Neural progenitor cell (in vitro differentiated cells): ENCODE measurements around the gene CDC25C. TPM values are rescaled to one million over a fixed set of nuclear protein-coding genes. Genes with fewer than 3 reads are reported as not detected.
A peak's percentile ranks its signal among the peaks of the same experiment; 100 is the strongest.

Experiments used
- DNase-seq: peaks from one replicate; pipeline ENCODE4 v3.0.0-alpha.2; 2016; ENCODE audit warnings: low spot score
- H2AFZ ChIP-seq: fragments of 200-600 bp; sonication (generic); replicated peaks from 2 replicates; pipeline ENCODE4 v1.6.1; 2016; ENCODE audit warnings: antibody characterized with exemption
- H3F3A ChIP-seq: fragments of 200-600 bp; sonication (generic); 2 replicates; pipeline ENCODE4 v1.6.1; 2016; ENCODE audit warnings: antibody characterized with exemption, low read depth
- H3K27ac ChIP-seq: fragments of 200-600 bp; sonication (generic); 2 replicates; pipeline ENCODE4 v1.5.1; 2016; ENCODE audit warnings: mild to moderate bottlenecking
- H3K27me3 ChIP-seq: fragments of 200-600 bp; sonication (generic); 2 replicates; pipeline ENCODE4 v1.6.1; 2016; ENCODE audit warnings: mild to moderate bottlenecking, moderate library complexity
- H3K36me3 ChIP-seq: fragments of 200-600 bp; sonication (generic); 2 replicates; pipeline ENCODE4 v1.5.1; 2016
- H3K4me1 ChIP-seq: fragments of 200-600 bp; sonication (generic); 2 replicates; pipeline ENCODE4 v1.6.1; 2016; ENCODE audit warnings: mixed run types
- H3K4me2 ChIP-seq: fragments of 200-600 bp; sonication (generic); 2 replicates; pipeline ENCODE4 v1.6.1; 2016
- H3K4me3 ChIP-seq: fragments of 200-600 bp; sonication (generic); 2 replicates; pipeline ENCODE4 v1.5.1; 2016
- H3K79me2 ChIP-seq: fragments of 200-600 bp; sonication (generic); 2 replicates; pipeline ENCODE4 v1.6.1; 2016; ENCODE audit warnings: low read depth
- H3K9ac ChIP-seq: fragments of 200-600 bp; sonication (generic); 2 replicates; pipeline ENCODE4 v1.6.1; 2016
- H3K9me3 ChIP-seq: fragments of 200-600 bp; sonication (generic); 2 replicates; pipeline ENCODE4 v1.5.1; 2016; ENCODE audit warnings: low read depth
- H4K20me1 ChIP-seq: fragments of 200-600 bp; sonication (generic); 2 replicates; pipeline ENCODE4 v1.6.1; 2016; ENCODE audit warnings: low read depth
- H3K27ac Mint-ChIP-seq: 3 replicates; pipeline ENCODE4 v1.8.0; 2021; ENCODE audit warnings: mixed read lengths
- H3K27me3 Mint-ChIP-seq: 2 replicates; pipeline ENCODE4 v1.8.0; 2022; ENCODE audit warnings: low read depth, mild to moderate bottlenecking, inconsistent platforms, moderate library complexity, mixed read lengths; ENCODE audit not compliant: insufficient read depth
- H3K36me3 Mint-ChIP-seq: 3 replicates; pipeline ENCODE4 v1.8.0; 2021; ENCODE audit warnings: mixed read lengths
- H3K4me1 Mint-ChIP-seq: 3 replicates; pipeline ENCODE4 v1.8.0; 2021; ENCODE audit warnings: mixed read lengths
- H3K4me3 Mint-ChIP-seq: 3 replicates; pipeline ENCODE4 v1.8.0; 2021; ENCODE audit warnings: mild to moderate bottlenecking, moderate library complexity, mixed read lengths
- H3K9me3 Mint-ChIP-seq: 3 replicates; pipeline ENCODE4 v1.8.0; 2020; ENCODE audit warnings: mixed read lengths
- EZH2 ChIP-seq: fragments of 200-600 bp; sonication (generic); IDR thresholded peaks from 2 replicates; pipeline ENCODE4 v1.6.1; 2017; ENCODE audit warnings: antibody characterized with exemption, mild to moderate bottlenecking, moderate library complexity
- EZH2phosphoT487 ChIP-seq: fragments of 200-600 bp; sonication (generic); IDR thresholded peaks from 2 replicates; pipeline ENCODE4 v1.6.1; 2017; ENCODE audit warnings: antibody characterized with exemption
- total RNA-seq: library from RNA; depleted of rRNA; stranded (reverse); fragments of >200 nt; gene quantifications from 2 replicates; pipeline ENCODE4 v1.2.3, GENCODE V29; 2015; ENCODE audit warnings: low replicate concordance
- TF ChIP-seq, protein P1 (sequence below): fragments of 200-600 bp; sonication (generic); IDR thresholded peaks from 2 replicates; pipeline ENCODE4 v1.5.1; 2017; ENCODE audit warnings: antibody characterized with exemption, mild to moderate bottlenecking

Gene CDC25C
- total RNA-seq, 1 donor from 2014 or later, result 48.6 TPM

DNA sequence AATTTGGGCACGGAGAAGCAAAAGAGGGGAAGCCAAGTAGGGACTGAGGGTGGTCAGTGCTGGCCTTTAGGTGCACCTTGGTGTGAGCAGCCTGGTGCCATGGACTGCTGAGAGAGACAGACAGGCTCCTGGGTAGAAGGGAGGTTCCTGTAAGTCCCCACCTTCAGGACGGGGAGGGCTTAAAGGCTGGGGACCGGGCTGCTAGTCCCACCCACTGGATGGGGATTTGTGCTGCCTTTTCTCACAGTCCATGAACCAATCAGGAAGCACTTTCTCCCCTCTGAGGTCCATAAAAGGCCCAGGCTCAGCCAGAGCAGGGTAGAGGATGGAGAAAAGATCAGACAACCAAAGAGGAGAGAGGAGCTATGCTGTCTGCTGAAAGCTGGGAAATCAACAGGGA lies 15.2 kb downstream of the CDC25C start:
- Mint-ChIP-seq H3K36me3 (peaks cover 20% of the 10 kb centered on the region), H3K27ac (no peak overlapping the region)
- TF ChIP-seq, protein P1, sequence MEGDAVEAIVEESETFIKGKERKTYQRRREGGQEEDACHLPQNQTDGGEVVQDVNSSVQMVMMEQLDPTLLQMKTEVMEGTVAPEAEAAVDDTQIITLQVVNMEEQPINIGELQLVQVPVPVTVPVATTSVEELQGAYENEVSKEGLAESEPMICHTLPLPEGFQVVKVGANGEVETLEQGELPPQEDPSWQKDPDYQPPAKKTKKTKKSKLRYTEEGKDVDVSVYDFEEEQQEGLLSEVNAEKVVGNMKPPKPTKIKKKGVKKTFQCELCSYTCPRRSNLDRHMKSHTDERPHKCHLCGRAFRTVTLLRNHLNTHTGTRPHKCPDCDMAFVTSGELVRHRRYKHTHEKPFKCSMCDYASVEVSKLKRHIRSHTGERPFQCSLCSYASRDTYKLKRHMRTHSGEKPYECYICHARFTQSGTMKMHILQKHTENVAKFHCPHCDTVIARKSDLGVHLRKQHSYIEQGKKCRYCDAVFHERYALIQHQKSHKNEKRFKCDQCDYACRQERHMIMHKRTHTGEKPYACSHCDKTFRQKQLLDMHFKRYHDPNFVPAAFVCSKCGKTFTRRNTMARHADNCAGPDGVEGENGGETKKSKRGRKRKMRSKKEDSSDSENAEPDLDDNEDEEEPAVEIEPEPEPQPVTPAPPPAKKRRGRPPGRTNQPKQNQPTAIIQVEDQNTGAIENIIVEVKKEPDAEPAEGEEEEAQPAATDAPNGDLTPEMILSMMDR, result no peak
- TF ChIP-seq EZH2phosphoT487, result no peak
- no peak for TF ChIP-seq EZH2

DNA sequence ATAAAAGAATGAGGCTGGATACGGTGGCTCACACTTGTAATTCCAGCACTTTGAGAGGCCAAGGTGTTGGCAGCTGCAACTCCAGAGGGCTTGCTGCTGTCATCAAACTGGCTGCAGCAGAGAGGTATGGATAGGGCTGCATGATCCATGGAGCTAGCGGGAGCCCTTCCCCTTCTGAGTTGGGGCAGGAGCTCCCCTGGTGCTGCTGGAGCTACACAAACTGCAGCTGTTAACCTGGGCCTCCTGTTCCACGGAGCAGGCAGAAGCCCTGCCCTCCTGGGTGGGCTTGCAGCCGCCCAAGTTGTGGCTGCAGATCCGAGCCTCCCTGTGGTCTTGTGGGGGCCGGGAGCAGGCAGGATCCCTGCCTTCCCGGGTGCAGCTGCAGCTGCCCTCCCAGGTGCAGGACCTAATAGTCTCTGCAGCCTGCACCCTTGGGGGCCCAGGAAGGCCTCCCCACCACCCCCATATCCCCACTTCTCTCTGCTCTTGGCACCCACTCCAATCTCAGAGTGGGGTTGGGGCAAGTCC lies 15.8 kb downstream of the CDC25C start:
- no peaks in the 10 kb centered on the region for H3K4me1 ChIP-seq
- peaks cover 15% of the 10 kb centered on the region for H3K36me3 ChIP-seq
- H2AFZ ChIP-seq, result no peak overlapping the region
- peaks cover 21% of the 10 kb centered on the region for H3K36me3 Mint-ChIP-seq
- no peaks in the 10 kb centered on the region for H3K9me3 Mint-ChIP-seq
- no peak overlapping the region for H3K27ac ChIP-seq
- no peaks in the 10 kb centered on the region for H3K4me1 Mint-ChIP-seq
- TF ChIP-seq, protein P1, result no peak
- TF ChIP-seq EZH2 (no peak), EZH2phosphoT487 (no peak)
- H3K79me2 ChIP-seq, result no peaks in the 10 kb centered on the region
- no peak overlapping the region for H3K4me3 ChIP-seq
- H3K27ac Mint-ChIP-seq, result no peak overlapping the region
- no peaks in the 10 kb centered on the region for H3K27me3 Mint-ChIP-seq
- H3K27me3 ChIP-seq, result no peaks in the 10 kb centered on the region
- DNase-seq, result no peak
- H4K20me1 ChIP-seq, result no peaks in the 10 kb centered on the region
- no peak overlapping the region for H3K4me3 Mint-ChIP-seq
- H3K9ac ChIP-seq, result no peak overlapping the region
- no peaks in the 10 kb centered on the region for H3F3A ChIP-seq
- no peak overlapping the region for H3K4me2 ChIP-seq
- no peaks in the 10 kb centered on the region for H3K9me3 ChIP-seq

More for the DNA sequence above, 15.2 kb downstream of the CDC25C start:
- Mint-ChIP-seq H3K4me1 (no peaks in the 10 kb centered on the region), H3K27me3 (no peaks in the 10 kb centered on the region), H3K4me3 (no peak overlapping the region), H3K9me3 (no peaks in the 10 kb centered on the region)
- no peaks in the 10 kb centered on the region for H3K4me1 ChIP-seq
- no peaks in the 10 kb centered on the region for H3K9me3 ChIP-seq
- no peak overlapping the region for H3K4me2 ChIP-seq
- peaks cover 15% of the 10 kb centered on the region for H3K36me3 ChIP-seq
- no peak overlapping the region for H2AFZ ChIP-seq
- DNase-seq, result peak; percentile 54
- H3K27me3 ChIP-seq, result no peaks in the 10 kb centered on the region
- H3K27ac ChIP-seq, result no peak overlapping the region
- no peaks in the 10 kb centered on the region for H3F3A ChIP-seq
- no peak overlapping the region for H3K9ac ChIP-seq
- no peaks in the 10 kb centered on the region for H3K79me2 ChIP-seq
- H4K20me1 ChIP-seq, result no peaks in the 10 kb centered on the region
- H3K4me3 ChIP-seq, result no peak overlapping the region

DNA sequence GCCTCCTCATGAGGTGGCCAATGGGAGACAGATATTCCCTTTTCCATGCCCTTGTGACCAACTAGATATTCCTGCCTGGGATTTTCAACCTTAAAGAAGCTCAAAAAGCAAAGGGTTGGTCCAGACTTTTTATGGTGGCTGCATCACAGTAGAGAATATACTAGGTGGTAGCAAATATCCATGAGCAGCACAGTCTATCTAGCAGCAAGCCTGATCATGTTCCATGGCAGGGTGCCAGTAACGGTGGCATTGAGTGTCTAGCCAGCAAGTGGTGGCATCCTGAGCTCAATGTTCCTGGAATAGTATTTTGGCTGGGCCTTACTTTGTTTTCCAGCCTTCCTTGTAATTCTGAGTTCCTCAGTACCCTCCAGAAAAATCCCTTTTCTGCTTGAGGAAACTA lies 25.8 kb downstream of the CDC25C start:
- no peaks in the 10 kb centered on the region for H3K9me3 Mint-ChIP-seq
- H3K9ac ChIP-seq, result no peak overlapping the region
- no peak overlapping the region for H2AFZ ChIP-seq
- H3K27me3 Mint-ChIP-seq, result peaks cover 2% of the 10 kb centered on the region
- H3K4me2 ChIP-seq, result no peak overlapping the region
- no peaks in the 10 kb centered on the region for H4K20me1 ChIP-seq
- H3K4me1 Mint-ChIP-seq, result peaks cover 5% of the 10 kb centered on the region
- H3K79me2 ChIP-seq, result no peaks in the 10 kb centered on the region
- no peaks in the 10 kb centered on the region for H3F3A ChIP-seq
- no peaks in the 10 kb centered on the region for H3K4me1 ChIP-seq
- no peaks in the 10 kb centered on the region for H3K9me3 ChIP-seq
- no peaks in the 10 kb centered on the region for H3K36me3 ChIP-seq
- no peak for DNase-seq
- H3K27ac Mint-ChIP-seq, result no peak overlapping the region
- no peak overlapping the region for H3K4me3 ChIP-seq
- H3K4me3 Mint-ChIP-seq, result no peak overlapping the region
- H3K27me3 ChIP-seq, result no peaks in the 10 kb centered on the region
- H3K27ac ChIP-seq, result no peak overlapping the region
- TF ChIP-seq EZH2phosphoT487 (no peak), EZH2 (no peak)
- TF ChIP-seq, protein P1, result no peak
- peaks cover 12% of the 10 kb centered on the region for H3K36me3 Mint-ChIP-seq
